Activated CD4-positive, alpha-beta T cell treated with anti-CD3 and anti-CD28 coated beads for 36 hours (primary cell): Measurements from ENCODE around the gene MTUS2. TPM values are rescaled to one million over a fixed set of nuclear protein-coding genes. Genes with fewer than 3 reads are reported as not detected.

Experiments
- ATAC-seq: fragments of 200-7000 bp; cut with Tn5 transposase; one replicate; pipeline ENCODE4 v1.10.0; 2021; ENCODE audit warnings: mild to moderate bottlenecking, moderate library complexity
- CTCF ChIA-PET: fragments of 350-600 bp; sonication (Branson Sonifier 250); formaldehyde crosslinking; loops from one replicate; lab custom pipeline; 2021; ENCODE audit warnings: antibody characterized with exemption; lab: Charles Lee
- POLR2A ChIA-PET: fragments of 350-600 bp; sonication (Branson Sonifier 250); formaldehyde crosslinking; loops from one replicate; lab custom pipeline; 2021; ENCODE audit warnings: antibody characterized with exemption, inconsistent platforms; lab: Charles Lee
- DNase-seq: peaks from one replicate; pipeline ENCODE4 v3.0.0-alpha.2; 2020
- H3K27ac Mint-ChIP-seq: one replicate; pipeline ENCODE4 v1.8.0; 2021; ENCODE audit warnings: mixed read lengths
- H3K27me3 Mint-ChIP-seq: one replicate; pipeline ENCODE4 v1.8.0; 2021; ENCODE audit warnings: mixed read lengths
- H3K36me3 Mint-ChIP-seq: one replicate; pipeline ENCODE4 v1.8.0; 2021; ENCODE audit warnings: low read depth, mixed read lengths
- H3K4me1 Mint-ChIP-seq: one replicate; pipeline ENCODE4 v1.8.0; 2021; ENCODE audit warnings: mixed read lengths
- H3K4me3 Mint-ChIP-seq: one replicate; pipeline ENCODE4 v1.8.0; 2021; ENCODE audit warnings: mild to moderate bottlenecking, moderate library complexity, mixed read lengths
- H3K9me3 Mint-ChIP-seq: one replicate; pipeline ENCODE4 v1.8.0; 2021; ENCODE audit warnings: low read depth, mixed read lengths
- intact Hi-C, 2 experiments: fragments of 100-400 bp; cut with DNase I in 1 of 2; cut with micrococcal nuclease in 1 of 2; formaldehyde crosslinking; loops; one replicate each; pipeline versions ENCODE4 v1.14.2 to v1.15.1; 2022 to 2024; cut with DNase I, micrococcal nuclease
- total RNA-seq, 2 experiments: library from RNA; stranded (reverse); gene quantifications; one replicate each; pipeline ENCODE4 v1.2.3, GENCODE V29; 2021

Gene MTUS2
- total RNA-seq, 2 experiments from 2014 or later: 0.05 TPM; not detected in 1

DNA sequence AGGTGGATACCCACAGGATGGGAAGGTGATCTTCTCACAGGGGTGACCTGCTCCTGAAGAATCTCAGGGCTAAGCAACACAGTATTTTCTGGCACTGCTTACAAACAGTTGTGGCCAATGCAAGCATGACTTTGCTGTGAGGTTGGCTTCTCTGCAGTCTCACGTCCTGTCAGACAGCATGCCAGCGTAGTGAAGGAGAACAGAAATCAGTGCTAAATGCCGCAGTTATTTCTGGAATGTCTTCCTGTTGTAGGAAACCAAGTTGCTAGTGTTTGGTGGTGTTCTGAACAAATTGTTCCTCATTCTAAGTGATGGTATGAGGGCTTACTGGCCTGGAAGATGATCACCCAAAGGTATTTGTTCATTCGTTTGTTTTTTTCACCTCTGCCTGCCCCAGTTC lies 320.1 kb downstream of the MTUS2 start:
- Mint-ChIP-seq H3K4me1 (no peaks in the 10 kb centered on the region), H3K27me3 (peaks cover 4% of the 10 kb centered on the region), H3K27ac (no peak overlapping the region), H3K36me3 (no peaks in the 10 kb centered on the region), H3K9me3 (peaks cover 10% of the 10 kb centered on the region), H3K4me3 (no peak overlapping the region)
- no peak for DNase-seq
- ChIA-PET POLR2A (no interaction called here), CTCF (no interaction called here)
- intact Hi-C loops: no loop called here
- ATAC-seq: no peak

DNA sequence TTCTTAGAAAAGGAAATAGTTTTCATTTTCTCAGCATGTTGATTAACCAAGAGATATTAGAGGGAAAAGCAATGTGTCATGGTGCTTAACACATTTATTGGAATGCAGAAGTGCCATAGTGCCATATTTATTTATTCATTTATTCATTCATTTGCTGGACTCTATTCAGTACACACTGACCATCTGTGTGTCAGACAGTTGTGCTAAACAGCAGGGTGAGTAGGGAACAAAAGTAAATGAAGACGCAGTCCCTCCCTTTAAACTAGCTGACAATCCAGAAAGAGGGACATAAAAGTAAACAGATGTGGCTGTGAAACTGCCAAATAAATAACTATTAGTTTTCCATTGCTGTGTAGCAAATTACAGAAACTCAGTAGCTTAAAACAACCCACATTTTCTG lies 323.7 kb downstream of the MTUS2 start:
- ATAC-seq (no peak), DNase-seq (no peak)
- CTCF ChIA-PET: no interaction called here
- Mint-ChIP-seq H3K4me1 (no peaks in the 10 kb centered on the region), H3K27me3 (peaks cover 4% of the 10 kb centered on the region), H3K4me3 (no peak overlapping the region), H3K36me3 (no peaks in the 10 kb centered on the region), H3K27ac (no peak overlapping the region), H3K9me3 (peaks cover 5% of the 10 kb centered on the region)
- intact Hi-C loops: no loop called here
- POLR2A ChIA-PET: no interaction called here

DNA sequence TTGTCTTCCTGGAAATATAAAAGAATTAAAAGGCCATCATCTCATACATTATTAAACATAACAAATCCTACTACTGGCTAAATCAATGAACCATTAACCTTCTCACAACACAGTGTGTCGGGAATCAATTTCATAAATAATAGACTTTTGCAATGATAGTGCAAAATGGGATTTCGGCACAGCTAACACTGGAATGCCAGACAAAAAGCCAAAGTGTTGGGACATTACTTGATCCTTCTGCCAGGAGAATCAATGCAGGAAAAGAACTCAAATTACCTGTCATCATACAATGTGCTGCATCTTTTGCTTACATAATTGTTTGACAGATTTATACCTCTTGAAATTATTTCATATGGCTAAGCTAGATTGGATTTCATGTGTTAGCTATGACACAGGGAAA lies 334.3 kb downstream of the MTUS2 start:
- H3K36me3 Mint-ChIP-seq: peaks cover 4% of the 10 kb centered on the region
- intact Hi-C loops: no loop called here
- no peaks in the 10 kb centered on the region for H3K4me1 Mint-ChIP-seq
- H3K27ac Mint-ChIP-seq: no peak overlapping the region
- H3K27me3 Mint-ChIP-seq: peaks cover 13% of the 10 kb centered on the region
- peaks cover 15% of the 10 kb centered on the region for H3K9me3 Mint-ChIP-seq
- no peak overlapping the region for H3K4me3 Mint-ChIP-seq
- CTCF ChIA-PET: no interaction called here
- ATAC-seq (no peak), DNase-seq (no peak)
- POLR2A ChIA-PET: no interaction called here

DNA sequence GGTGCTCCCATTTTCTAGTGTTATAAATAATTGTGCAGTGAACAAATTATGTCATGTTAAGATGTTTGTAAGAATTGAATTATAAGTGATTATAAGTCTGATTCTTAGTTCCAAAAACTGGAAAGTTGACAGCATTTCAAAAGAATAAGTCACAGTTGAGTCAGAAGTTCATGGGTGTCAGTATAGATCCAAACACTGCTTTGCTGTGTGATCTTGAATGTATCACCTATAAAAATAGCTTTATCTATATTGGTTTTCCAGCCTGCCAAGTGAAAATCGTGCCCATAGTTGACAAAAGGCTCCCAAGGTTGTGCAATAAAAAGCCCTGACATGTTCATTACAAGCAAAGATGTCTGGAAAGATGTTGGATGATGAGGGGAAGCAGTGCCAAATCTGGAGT lies 336.0 kb downstream of the MTUS2 start:
- intact Hi-C loops: no loop called here
- DNase-seq (no peak), ATAC-seq (no peak)
- no peak overlapping the region for H3K27ac Mint-ChIP-seq
- H3K9me3 Mint-ChIP-seq: peaks cover 14% of the 10 kb centered on the region
- H3K4me1 Mint-ChIP-seq: no peaks in the 10 kb centered on the region
- H3K36me3 Mint-ChIP-seq: peaks cover 4% of the 10 kb centered on the region
- peaks cover 13% of the 10 kb centered on the region for H3K27me3 Mint-ChIP-seq
- ChIA-PET POLR2A (no interaction called here), CTCF (interaction anchor here (1.0 kb wide), 1 partner anchor 10 kb away, joined by 3 read pairs; no protein-coding TSS in a partner anchor)
- H3K4me3 Mint-ChIP-seq: no peak overlapping the region

DNA sequence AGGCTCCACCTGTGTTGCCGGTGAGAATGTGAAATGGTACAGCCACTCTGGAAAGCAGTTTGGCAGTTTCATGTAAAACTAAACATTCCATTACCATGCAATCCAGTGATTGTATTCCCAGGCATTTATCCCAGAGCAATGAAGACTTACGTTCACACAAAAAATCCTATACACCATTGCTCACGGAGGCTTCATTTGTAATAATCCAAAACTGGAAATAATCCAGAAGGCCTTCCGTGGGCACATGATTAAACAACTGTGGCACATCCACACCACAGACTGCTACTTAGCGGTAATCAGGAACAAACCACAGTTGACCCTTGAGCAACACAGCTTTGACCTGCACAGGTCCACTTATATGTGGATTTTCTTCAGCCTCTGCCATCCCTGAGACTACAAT lies 339.7 kb downstream of the MTUS2 start:
- Mint-ChIP-seq H3K36me3 (no peaks in the 10 kb centered on the region), H3K27ac (no peak overlapping the region), H3K9me3 (no peaks in the 10 kb centered on the region), H3K4me3 (no peak overlapping the region), H3K27me3 (peaks cover 15% of the 10 kb centered on the region), H3K4me1 (no peaks in the 10 kb centered on the region)
- no peak for DNase-seq
- intact Hi-C loops: no loop called here
- ATAC-seq: no peak
- ChIA-PET CTCF (no interaction called here), POLR2A (no interaction called here)

DNA sequence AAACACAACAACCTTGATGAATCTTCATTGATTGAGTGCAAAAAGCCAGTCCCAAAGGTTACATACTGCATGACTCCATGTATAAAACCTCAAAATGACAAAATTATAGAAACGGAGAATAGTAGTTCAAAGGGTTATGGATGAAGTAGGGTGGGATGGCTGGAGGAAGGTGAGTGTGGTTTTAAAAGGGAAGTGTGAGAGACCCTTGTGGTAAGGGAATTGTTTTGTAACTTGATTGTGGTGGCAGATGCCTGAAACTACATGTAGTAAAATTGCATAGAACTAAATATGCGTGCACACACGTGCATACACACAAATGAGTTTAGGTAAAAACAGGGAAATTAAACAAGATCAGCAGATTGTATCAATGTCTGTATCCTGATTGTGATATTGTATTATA lies 340.7 kb downstream of the MTUS2 start:
- Mint-ChIP-seq H3K9me3 (no peaks in the 10 kb centered on the region), H3K36me3 (no peaks in the 10 kb centered on the region), H3K4me1 (peaks cover 3% of the 10 kb centered on the region), H3K27ac (no peak overlapping the region), H3K27me3 (peaks cover 11% of the 10 kb centered on the region), H3K4me3 (no peak overlapping the region)
- intact Hi-C loops: no loop called here
- ChIA-PET POLR2A (no interaction called here), CTCF (no interaction called here)
- ATAC-seq (no peak), DNase-seq (no peak)

DNA sequence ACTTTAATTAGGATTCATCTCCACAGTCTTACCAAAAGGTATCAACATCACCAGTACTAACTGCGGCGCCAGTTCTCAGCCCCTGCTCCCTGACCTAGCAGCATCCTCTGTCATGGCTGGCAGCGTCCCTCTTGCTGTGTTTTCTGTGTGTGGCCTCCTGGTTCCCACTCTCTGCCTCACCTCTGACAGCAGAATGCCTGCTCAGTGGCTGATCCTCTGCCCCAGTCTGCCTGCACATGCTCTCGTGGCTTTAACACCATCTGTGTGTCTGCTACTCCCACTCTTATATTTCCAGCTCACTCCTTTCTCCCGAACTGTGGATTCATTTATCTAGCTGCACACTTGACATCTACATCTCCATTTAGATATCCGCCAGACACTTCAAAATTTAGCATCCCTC lies 341.5 kb downstream of the MTUS2 start:
- POLR2A ChIA-PET: no interaction called here
- no peaks in the 10 kb centered on the region for H3K9me3 Mint-ChIP-seq
- H3K27ac Mint-ChIP-seq: no peak overlapping the region
- ATAC-seq: no peak
- H3K4me3 Mint-ChIP-seq: no peak overlapping the region
- H3K27me3 Mint-ChIP-seq: peaks cover 11% of the 10 kb centered on the region
- intact Hi-C loops: no loop called here
- CTCF ChIA-PET: no interaction called here
- DNase-seq: no peak
- no peaks in the 10 kb centered on the region for H3K36me3 Mint-ChIP-seq
- H3K4me1 Mint-ChIP-seq: peaks cover 3% of the 10 kb centered on the region

DNA sequence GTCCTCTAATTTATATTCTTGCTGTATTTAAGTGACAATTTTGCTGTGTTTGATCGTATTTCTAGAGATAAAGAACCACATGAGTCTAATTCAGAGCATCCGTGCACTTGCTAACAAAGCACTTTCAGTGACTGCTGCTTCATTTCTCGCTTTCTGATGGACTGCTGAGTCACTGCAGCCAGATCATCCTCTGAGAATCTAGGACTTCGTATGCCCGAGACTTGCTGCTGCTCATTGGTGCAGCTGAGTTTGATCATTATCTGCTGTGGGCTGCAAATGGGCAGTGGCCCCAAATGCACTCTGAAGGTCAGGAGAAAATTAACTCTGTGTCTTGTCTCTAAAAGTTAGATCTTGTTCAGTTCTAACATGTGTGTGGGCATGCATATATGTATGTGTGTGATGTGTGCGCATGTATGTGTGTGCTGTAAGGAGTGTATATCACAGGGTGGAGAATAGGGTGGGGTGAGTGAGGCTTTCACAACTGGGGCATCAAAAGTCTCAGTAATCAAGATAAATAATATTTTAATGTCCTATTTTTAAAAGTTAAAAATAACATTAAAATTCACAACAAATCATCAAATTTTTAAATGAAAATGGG lies 342.6 kb downstream of the MTUS2 start:
- no peak for DNase-seq
- intact Hi-C loops: no loop called here
- Mint-ChIP-seq H3K4me3 (no peak overlapping the region), H3K27ac (no peak overlapping the region), H3K27me3 (peaks cover 10% of the 10 kb centered on the region), H3K4me1 (peaks cover 3% of the 10 kb centered on the region), H3K9me3 (no peaks in the 10 kb centered on the region), H3K36me3 (no peaks in the 10 kb centered on the region)
- ChIA-PET CTCF (no interaction called here), POLR2A (no interaction called here)
- no peak for ATAC-seq

DNA sequence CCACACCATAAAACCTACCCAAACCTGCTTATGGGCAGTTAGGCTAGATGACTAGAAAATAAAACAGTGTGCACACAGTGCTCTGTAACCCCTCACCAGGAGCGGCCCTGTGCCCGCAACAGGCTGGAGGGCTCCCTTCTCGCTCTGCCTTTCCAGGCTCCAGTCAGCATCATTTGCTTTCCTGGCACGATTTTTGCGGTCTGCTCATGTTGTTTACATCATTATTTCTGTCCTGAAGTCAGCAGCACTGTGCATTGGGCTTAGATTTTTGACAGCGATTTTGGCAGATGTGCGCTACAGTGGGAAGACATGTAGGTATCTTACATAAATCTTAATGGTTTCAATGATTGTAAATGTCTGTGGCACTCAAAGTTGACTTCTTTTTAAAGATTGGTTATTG lies 344.0 kb downstream of the MTUS2 start:
- Mint-ChIP-seq H3K27me3 (peaks cover 4% of the 10 kb centered on the region), H3K4me3 (no peak overlapping the region), H3K9me3 (no peaks in the 10 kb centered on the region), H3K36me3 (no peaks in the 10 kb centered on the region), H3K4me1 (peaks cover 3% of the 10 kb centered on the region), H3K27ac (no peak overlapping the region)
- ATAC-seq (no peak), DNase-seq (no peak)
- ChIA-PET CTCF (no interaction called here), POLR2A (no interaction called here)
- intact Hi-C loops: no loop called here

DNA sequence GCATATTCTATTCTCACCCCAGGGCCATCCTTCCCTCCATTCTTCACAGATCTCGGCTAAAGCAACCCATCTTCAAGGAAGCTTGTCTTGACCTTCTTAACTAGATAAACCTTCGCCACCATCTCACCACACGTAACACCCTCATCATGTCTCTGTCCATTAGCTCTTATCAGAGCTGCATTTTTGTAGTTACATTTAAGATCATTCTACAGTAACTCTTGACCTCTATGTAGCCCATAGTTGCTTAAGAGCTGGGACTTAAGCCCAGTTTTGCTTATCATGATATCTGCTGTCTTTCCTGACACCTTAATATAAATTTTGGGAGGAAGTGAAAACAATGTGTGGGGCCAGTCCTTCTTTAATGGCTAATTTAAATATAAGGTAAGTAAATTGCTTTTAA lies 345.1 kb downstream of the MTUS2 start:
- Mint-ChIP-seq H3K4me1 (peaks cover 3% of the 10 kb centered on the region), H3K27ac (no peak overlapping the region), H3K36me3 (no peaks in the 10 kb centered on the region), H3K4me3 (no peak overlapping the region), H3K9me3 (no peaks in the 10 kb centered on the region), H3K27me3 (peaks cover 4% of the 10 kb centered on the region)
- CTCF ChIA-PET: interaction anchor here (1.1 kb wide), 1 partner anchor 10 kb away, joined by 3 read pairs; no protein-coding TSS in a partner anchor
- ATAC-seq: no peak
- intact Hi-C loops: no loop called here
- no peak for DNase-seq
- POLR2A ChIA-PET: no interaction called here

DNA sequence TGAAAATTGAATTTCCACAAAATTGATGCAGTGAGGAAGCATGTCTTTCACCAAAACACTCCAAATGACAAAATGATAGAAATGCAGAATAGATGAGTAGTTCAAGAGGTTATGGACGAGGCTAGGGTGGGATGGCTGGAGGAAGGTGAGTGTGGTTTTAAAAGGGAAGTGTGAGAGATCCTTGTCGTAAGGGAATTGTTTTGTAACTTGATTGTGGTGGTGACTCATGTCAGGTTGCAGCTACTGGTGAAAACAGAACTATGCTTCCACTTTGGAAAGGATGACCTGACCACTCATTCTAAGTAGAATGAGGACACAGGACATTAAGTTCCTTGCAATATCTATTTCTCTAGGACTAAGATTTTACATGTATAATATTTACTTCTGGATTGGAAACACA lies 345.7 kb downstream of the MTUS2 start:
- Mint-ChIP-seq H3K27ac (no peak overlapping the region), H3K27me3 (peaks cover 4% of the 10 kb centered on the region), H3K4me3 (no peak overlapping the region), H3K36me3 (no peaks in the 10 kb centered on the region), H3K9me3 (no peaks in the 10 kb centered on the region), H3K4me1 (peaks cover 3% of the 10 kb centered on the region)
- DNase-seq (no peak), ATAC-seq (no peak)
- POLR2A ChIA-PET: no interaction called here
- intact Hi-C loops: no loop called here
- CTCF ChIA-PET: no interaction called here

DNA sequence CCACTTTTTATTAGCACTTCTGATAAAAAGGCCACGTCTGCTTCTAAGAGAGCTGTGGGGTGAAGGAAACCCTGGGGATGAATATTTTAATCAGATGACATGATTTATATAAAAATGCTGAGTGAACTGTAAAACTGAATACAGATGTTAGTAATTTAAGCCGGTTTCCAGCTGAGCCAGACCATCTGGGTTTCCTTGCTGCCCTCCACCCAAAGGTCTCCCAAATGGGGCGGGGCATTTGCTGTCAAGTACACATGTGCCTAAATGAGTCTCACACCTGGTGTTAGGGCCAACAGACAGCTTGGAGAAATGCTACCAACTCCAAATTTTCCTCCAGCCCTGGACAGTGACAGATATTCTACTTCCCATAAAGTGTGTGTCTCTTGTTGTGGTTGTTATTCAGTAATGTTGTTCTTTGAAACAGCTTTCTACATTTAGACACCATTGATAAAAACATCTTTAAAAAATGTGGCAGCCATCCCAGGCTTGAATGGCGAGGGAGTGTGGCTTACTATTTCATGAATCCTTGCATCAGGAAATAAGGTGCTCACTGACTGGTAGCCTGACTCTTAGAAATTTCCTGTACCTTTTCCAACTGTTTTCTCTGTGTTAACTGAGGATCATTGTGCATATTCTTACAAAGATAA lies 350.4 kb downstream of the MTUS2 start:
- ATAC-seq: no peak
- H3K9me3 Mint-ChIP-seq: no peaks in the 10 kb centered on the region

More for the DNA sequence above, 350.4 kb downstream of the MTUS2 start:
- Mint-ChIP-seq H3K27me3 (peaks cover 3% of the 10 kb centered on the region), H3K27ac (no peak overlapping the region), H3K4me1 (peaks cover 3% of the 10 kb centered on the region), H3K4me3 (no peak overlapping the region), H3K36me3 (no peaks in the 10 kb centered on the region)
- intact Hi-C loops: no loop called here
- CTCF ChIA-PET: interaction anchor here (0.6 to 0.8 kb wide), 2 partner anchors 39 to 197 kb away, joined by 3 to 4 read pairs; no protein-coding TSS in a partner anchor
- POLR2A ChIA-PET: no interaction called here
- no peak for DNase-seq
